Neural progenitor cell (in vitro differentiated cells): ENCODE results near the gene KRT9. TPM values are rescaled to one million over a fixed set of nuclear protein-coding genes. Genes with fewer than 3 reads are reported as not detected.
"Not testable (repeated sequence)": the region's sequence is repeated elsewhere in the genome, so short reads cannot be mapped to it uniquely, and the experiment has no call there.

ENCODE experiments used
- DNase-seq: peaks from one replicate; pipeline ENCODE4 v3.0.0-alpha.2; 2016; ENCODE audit warnings: low spot score
- H2AFZ ChIP-seq: fragments of 200-600 bp; sonication (generic); replicated peaks from 2 replicates; pipeline ENCODE4 v1.6.1; 2016; ENCODE audit warnings: antibody characterized with exemption
- H3F3A ChIP-seq: fragments of 200-600 bp; sonication (generic); 2 replicates; pipeline ENCODE4 v1.6.1; 2016; ENCODE audit warnings: antibody characterized with exemption, low read depth
- H3K27ac ChIP-seq: fragments of 200-600 bp; sonication (generic); 2 replicates; pipeline ENCODE4 v1.5.1; 2016; ENCODE audit warnings: mild to moderate bottlenecking
- H3K27me3 ChIP-seq: fragments of 200-600 bp; sonication (generic); 2 replicates; pipeline ENCODE4 v1.6.1; 2016; ENCODE audit warnings: mild to moderate bottlenecking, moderate library complexity
- H3K36me3 ChIP-seq: fragments of 200-600 bp; sonication (generic); 2 replicates; pipeline ENCODE4 v1.5.1; 2016
- H3K4me1 ChIP-seq: fragments of 200-600 bp; sonication (generic); 2 replicates; pipeline ENCODE4 v1.6.1; 2016; ENCODE audit warnings: mixed run types
- H3K4me2 ChIP-seq: fragments of 200-600 bp; sonication (generic); 2 replicates; pipeline ENCODE4 v1.6.1; 2016
- H3K4me3 ChIP-seq: fragments of 200-600 bp; sonication (generic); 2 replicates; pipeline ENCODE4 v1.5.1; 2016
- H3K79me2 ChIP-seq: fragments of 200-600 bp; sonication (generic); 2 replicates; pipeline ENCODE4 v1.6.1; 2016; ENCODE audit warnings: low read depth
- H3K9ac ChIP-seq: fragments of 200-600 bp; sonication (generic); 2 replicates; pipeline ENCODE4 v1.6.1; 2016
- H3K9me3 ChIP-seq: fragments of 200-600 bp; sonication (generic); 2 replicates; pipeline ENCODE4 v1.5.1; 2016; ENCODE audit warnings: low read depth
- H4K20me1 ChIP-seq: fragments of 200-600 bp; sonication (generic); 2 replicates; pipeline ENCODE4 v1.6.1; 2016; ENCODE audit warnings: low read depth
- H3K27ac Mint-ChIP-seq: 3 replicates; pipeline ENCODE4 v1.8.0; 2021; ENCODE audit warnings: mixed read lengths
- H3K27me3 Mint-ChIP-seq: 2 replicates; pipeline ENCODE4 v1.8.0; 2022; ENCODE audit warnings: low read depth, mild to moderate bottlenecking, inconsistent platforms, moderate library complexity, mixed read lengths; ENCODE audit not compliant: insufficient read depth
- H3K36me3 Mint-ChIP-seq: 3 replicates; pipeline ENCODE4 v1.8.0; 2021; ENCODE audit warnings: mixed read lengths
- H3K4me1 Mint-ChIP-seq: 3 replicates; pipeline ENCODE4 v1.8.0; 2021; ENCODE audit warnings: mixed read lengths
- H3K4me3 Mint-ChIP-seq: 3 replicates; pipeline ENCODE4 v1.8.0; 2021; ENCODE audit warnings: mild to moderate bottlenecking, moderate library complexity, mixed read lengths
- H3K9me3 Mint-ChIP-seq: 3 replicates; pipeline ENCODE4 v1.8.0; 2020; ENCODE audit warnings: mixed read lengths
- EZH2 ChIP-seq: fragments of 200-600 bp; sonication (generic); IDR thresholded peaks from 2 replicates; pipeline ENCODE4 v1.6.1; 2017; ENCODE audit warnings: antibody characterized with exemption, mild to moderate bottlenecking, moderate library complexity
- EZH2phosphoT487 ChIP-seq: fragments of 200-600 bp; sonication (generic); IDR thresholded peaks from 2 replicates; pipeline ENCODE4 v1.6.1; 2017; ENCODE audit warnings: antibody characterized with exemption
- total RNA-seq: library from RNA; depleted of rRNA; stranded (reverse); fragments of >200 nt; gene quantifications from 2 replicates; pipeline ENCODE4 v1.2.3, GENCODE V29; 2015; ENCODE audit warnings: low replicate concordance
- TF ChIP-seq, protein P1 (sequence below): fragments of 200-600 bp; sonication (generic); IDR thresholded peaks from 2 replicates; pipeline ENCODE4 v1.5.1; 2017; ENCODE audit warnings: antibody characterized with exemption, mild to moderate bottlenecking

KRT9 gene
- total RNA-seq, 1 donor from 2014 or later, result not detected

DNA sequence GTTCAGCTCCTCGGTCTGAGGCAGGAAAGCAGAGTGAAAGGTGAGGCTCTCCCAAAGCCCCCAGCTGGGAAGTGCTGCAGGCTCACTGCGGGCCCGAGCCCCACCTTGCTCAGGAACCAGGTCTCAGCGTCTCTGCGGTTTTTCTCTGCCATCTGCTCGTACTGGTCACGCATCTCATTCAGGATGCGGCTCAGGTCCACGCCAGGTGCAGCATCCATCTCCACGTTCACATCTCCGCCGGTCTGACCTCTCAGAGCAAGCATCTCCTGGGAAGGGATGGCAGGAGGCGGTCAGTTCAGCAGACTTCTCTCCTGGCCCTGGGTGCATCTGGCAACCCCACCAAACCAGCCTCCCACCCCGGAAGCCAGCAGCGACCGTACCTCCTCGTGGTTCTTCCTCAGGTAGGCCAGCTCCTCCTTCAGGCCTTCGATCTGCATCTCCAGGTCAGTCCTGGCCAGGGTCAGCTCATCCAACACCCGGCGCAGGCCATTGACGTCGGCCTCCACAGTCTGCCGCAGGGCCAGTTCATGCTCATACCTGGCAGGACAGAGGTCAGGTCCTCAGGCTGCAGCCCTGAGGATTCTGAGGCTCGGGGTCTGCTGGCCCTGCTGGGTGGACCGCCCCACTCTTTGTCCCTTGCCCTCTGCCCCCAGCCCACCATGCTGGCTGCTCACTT is 39.2 kb upstream of the KRT9 start:
- H3K36me3 Mint-ChIP-seq, result no peaks in the 10 kb centered on the region
- peaks cover 19% of the 10 kb centered on the region for H3K4me1 Mint-ChIP-seq
- Histone ChIP-seq H3K36me3 (no peaks in the 10 kb centered on the region), H3K9ac (no peak overlapping the region), H3K9me3 (no peaks in the 10 kb centered on the region), H2AFZ (no peak overlapping the region), H3K27me3 (no peaks in the 10 kb centered on the region), H3K79me2 (no peaks in the 10 kb centered on the region), H3F3A (peaks cover 3% of the 10 kb centered on the region), H3K4me1 (peaks cover 3% of the 10 kb centered on the region), H3K27ac (no peak overlapping the region), H3K4me2 (no peak overlapping the region), H4K20me1 (no peaks in the 10 kb centered on the region), H3K4me3 (no peak overlapping the region)
- no peak overlapping the region for H3K4me3 Mint-ChIP-seq
- H3K27me3 Mint-ChIP-seq, result peaks cover 9% of the 10 kb centered on the region
- H3K9me3 Mint-ChIP-seq, result peaks cover 19% of the 10 kb centered on the region
- TF ChIP-seq, protein P1, sequence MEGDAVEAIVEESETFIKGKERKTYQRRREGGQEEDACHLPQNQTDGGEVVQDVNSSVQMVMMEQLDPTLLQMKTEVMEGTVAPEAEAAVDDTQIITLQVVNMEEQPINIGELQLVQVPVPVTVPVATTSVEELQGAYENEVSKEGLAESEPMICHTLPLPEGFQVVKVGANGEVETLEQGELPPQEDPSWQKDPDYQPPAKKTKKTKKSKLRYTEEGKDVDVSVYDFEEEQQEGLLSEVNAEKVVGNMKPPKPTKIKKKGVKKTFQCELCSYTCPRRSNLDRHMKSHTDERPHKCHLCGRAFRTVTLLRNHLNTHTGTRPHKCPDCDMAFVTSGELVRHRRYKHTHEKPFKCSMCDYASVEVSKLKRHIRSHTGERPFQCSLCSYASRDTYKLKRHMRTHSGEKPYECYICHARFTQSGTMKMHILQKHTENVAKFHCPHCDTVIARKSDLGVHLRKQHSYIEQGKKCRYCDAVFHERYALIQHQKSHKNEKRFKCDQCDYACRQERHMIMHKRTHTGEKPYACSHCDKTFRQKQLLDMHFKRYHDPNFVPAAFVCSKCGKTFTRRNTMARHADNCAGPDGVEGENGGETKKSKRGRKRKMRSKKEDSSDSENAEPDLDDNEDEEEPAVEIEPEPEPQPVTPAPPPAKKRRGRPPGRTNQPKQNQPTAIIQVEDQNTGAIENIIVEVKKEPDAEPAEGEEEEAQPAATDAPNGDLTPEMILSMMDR, result no peak
- no peak for TF ChIP-seq EZH2phosphoT487
- no peak for TF ChIP-seq EZH2
- no peak overlapping the region for H3K27ac Mint-ChIP-seq
- no peak for DNase-seq

DNA sequence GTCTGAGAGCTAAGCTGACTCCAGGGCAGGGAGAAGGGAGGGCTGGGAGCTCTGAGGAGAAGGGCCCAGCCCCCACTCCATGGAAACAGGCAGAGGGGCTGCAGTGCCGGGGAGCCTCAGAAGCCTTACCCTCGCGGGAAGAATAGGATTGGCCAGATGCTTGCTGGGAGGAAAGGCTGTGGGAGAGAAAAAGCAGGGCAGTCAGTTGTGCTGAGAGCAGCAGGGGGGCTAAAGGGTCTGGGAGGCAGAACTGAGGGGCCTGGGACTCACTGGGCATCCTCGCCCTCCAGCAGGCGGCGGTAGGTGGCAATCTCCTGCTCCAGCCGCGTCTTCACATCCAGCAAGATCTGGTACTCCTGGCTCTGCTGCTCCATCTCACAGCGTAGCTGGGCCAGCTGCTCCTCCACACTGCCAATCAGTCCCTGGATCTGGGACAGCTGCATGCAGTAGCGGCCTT is 38.2 kb upstream of the KRT9 start:
- not testable (repeated sequence) for H3K36me3 ChIP-seq, H3K27ac Mint-ChIP-seq, H3K4me3 ChIP-seq, H3K27me3 ChIP-seq, H3K27ac ChIP-seq, H3K9me3 ChIP-seq, H3F3A ChIP-seq, H4K20me1 ChIP-seq, H3K79me2 ChIP-seq, H3K36me3 Mint-ChIP-seq, H3K9ac ChIP-seq, H3K4me1 ChIP-seq, H3K4me3 Mint-ChIP-seq
- H3K4me1 Mint-ChIP-seq, result peaks cover 13% of the 10 kb centered on the region
- peaks cover 13% of the 10 kb centered on the region for H3K27me3 Mint-ChIP-seq
- H2AFZ ChIP-seq, result peak overlapping the region; percentile 72
- H3K9me3 Mint-ChIP-seq, result peaks cover 24% of the 10 kb centered on the region
- peak; percentile 59 for DNase-seq
- peak overlapping the region; percentile 38 for H3K4me2 ChIP-seq
- TF ChIP-seq, protein P1, result peak; percentile 55

DNA sequence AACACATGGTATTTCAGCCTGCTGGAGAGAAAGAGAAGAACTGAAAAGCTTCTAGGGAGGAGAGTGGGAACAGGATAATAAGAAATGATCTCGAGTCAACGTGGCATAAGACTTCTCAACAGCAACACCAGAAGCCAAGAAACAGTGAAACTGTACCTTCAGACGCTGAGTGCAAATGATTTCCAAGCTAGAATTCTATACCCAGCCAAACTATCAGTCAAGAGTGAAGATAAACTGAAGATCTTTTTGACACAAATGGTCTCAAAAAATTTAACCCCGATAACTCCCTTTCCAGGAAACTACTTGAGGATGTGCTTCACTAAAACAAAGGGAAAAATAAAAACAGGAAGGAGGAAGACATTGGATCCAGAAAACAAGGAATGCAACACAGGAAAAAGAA is 35.1 kb upstream of the KRT9 start:
- H3K27me3 ChIP-seq, H3K4me3 ChIP-seq, H3K36me3 Mint-ChIP-seq, H3K36me3 ChIP-seq, H3K4me2 ChIP-seq, DNase-seq, H3K9me3 ChIP-seq, H3K4me3 Mint-ChIP-seq, H3K27ac ChIP-seq, H3K9ac ChIP-seq, H3K27ac Mint-ChIP-seq, H3F3A ChIP-seq, H2AFZ ChIP-seq, H4K20me1 ChIP-seq, H3K79me2 ChIP-seq, H3K4me1 ChIP-seq: not testable (repeated sequence)
- Mint-ChIP-seq H3K27me3 (peaks cover 15% of the 10 kb centered on the region), H3K4me1 (peaks cover 13% of the 10 kb centered on the region), H3K9me3 (peaks cover 24% of the 10 kb centered on the region)

DNA sequence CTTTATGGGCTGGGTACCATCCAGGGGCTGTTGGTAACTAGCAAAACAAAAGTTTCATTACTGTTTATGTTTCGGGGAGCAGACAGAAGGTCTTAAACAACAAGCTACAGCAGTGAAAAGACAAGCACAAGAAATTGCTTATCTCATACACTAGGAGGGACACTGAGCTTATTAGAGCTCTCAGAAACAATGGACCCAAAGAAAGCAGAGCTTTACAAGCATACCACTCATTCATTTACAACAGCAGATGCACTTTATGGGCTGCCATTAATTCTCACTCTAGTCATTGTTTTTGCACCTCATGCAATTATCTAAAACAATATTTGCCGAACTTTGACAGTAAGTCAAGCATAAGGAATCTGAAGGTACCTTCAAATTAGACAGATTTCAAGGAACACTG is 30.7 kb upstream of the KRT9 start:
- TF ChIP-seq, protein P1, result no peak
- TF ChIP-seq EZH2 (no peak), EZH2phosphoT487 (no peak)
- peak overlapping the region; percentile 12 for H2AFZ ChIP-seq
- no peak overlapping the region for H3K27ac Mint-ChIP-seq
- peaks cover 17% of the 10 kb centered on the region for H3K9me3 Mint-ChIP-seq
- H3K79me2 ChIP-seq, result no peaks in the 10 kb centered on the region
- no peaks in the 10 kb centered on the region for H4K20me1 ChIP-seq
- H3K4me3 ChIP-seq, result no peak overlapping the region
- H3K36me3 Mint-ChIP-seq, result no peaks in the 10 kb centered on the region
- no peaks in the 10 kb centered on the region for H3F3A ChIP-seq
- no peak overlapping the region for H3K9ac ChIP-seq
- no peak for DNase-seq
- no peaks in the 10 kb centered on the region for H3K36me3 ChIP-seq
- H3K4me2 ChIP-seq, result no peak overlapping the region
- no peak overlapping the region for H3K27ac ChIP-seq
- no peaks in the 10 kb centered on the region for H3K27me3 ChIP-seq
- H3K4me1 Mint-ChIP-seq, result no peaks in the 10 kb centered on the region
- H3K27me3 Mint-ChIP-seq, result peaks cover 6% of the 10 kb centered on the region
- no peak overlapping the region for H3K4me3 Mint-ChIP-seq
- peaks cover 7% of the 10 kb centered on the region for H3K4me1 ChIP-seq
- H3K9me3 ChIP-seq, result no peaks in the 10 kb centered on the region
